HG03139 (cell line): ENCODE measurements around the gene AGBL4.

Source experiments
- ATAC-seq: cut with Tn5 transposase; IDR thresholded peaks from one replicate; pipeline ENCODE4 v1.9.1; 2021; ENCODE audit not compliant: unreplicated experiment

AGBL4 gene

GRCh38 chr1:48916130-48917069 lies 1107.4 kb downstream of the AGBL4 start:
- no peak for ATAC-seq

- no peak for ATAC-seq
Measured at GRCh38 chr1:48908606-48909005, 1115.1 kb downstream of the AGBL4 start.

DNA sequence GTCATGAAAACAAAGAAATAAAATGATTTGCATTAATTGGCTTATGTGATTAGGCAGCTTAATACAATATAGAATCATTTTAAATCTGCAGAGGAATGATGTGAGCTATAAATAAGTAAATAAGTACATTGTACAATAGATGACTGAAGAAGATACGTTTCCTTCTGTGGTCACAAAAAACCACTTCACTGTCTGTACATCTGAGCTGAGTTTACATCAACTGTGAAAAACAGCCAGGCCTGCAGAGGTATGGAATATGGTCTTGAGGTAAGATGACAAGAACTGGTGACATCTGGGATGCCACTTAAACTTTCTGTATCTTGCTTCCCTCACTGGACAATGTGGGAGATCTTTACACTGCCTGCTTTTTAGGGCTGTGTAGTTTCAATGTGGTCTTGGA lies 1117.0 kb downstream of the AGBL4 start:
- no peak for ATAC-seq

GRCh38 chr1:48906164-48906563 lies 1117.6 kb downstream of the AGBL4 start:
- ATAC-seq: no peak

DNA sequence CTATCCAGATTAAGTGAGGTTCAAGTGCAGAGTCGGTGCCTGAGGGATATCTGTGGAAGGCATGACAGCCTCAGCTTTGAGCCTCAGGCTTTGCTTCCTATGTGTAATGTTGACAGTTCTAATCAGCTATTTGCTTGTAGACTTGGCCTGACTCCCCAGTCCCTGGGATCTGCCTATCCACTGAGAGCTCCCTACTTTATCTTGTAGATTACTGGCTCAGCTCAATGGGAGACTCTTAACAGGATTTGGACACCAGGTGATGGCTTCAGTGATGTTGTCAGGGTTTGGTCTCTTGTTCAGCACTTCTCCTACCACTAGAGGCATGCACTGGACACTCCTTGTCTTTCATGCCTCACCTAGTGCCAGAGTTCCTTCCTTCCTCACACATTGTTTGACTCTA lies 1120.5 kb downstream of the AGBL4 start:
- ATAC-seq: no peak

GRCh38 chr1:48898894-48899293 lies 1124.9 kb downstream of the AGBL4 start:
- ATAC-seq: no peak

DNA sequence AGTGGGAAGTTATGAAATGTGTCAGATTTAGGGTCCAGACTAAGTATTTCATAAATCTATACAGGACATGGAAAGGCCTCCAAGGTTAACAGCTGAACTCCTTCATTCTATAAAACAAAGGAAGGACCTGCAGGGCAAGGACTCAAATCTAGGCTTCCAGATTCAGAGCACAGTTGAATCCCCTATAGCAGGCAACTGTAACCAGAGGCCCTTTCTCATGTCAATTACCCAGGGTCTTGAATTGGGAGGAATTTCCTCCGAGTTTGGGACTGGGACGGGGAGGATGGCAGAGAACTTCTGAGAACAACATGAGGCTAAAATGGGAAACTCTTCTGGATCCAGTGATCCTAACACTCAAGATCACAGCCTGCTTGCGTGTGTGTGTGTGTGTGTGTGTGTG lies 1134.1 kb downstream of the AGBL4 start:
- no peak for ATAC-seq

GRCh38 chr1:48889082-48889481 lies 1134.7 kb downstream of the AGBL4 start:
- ATAC-seq: no peak

DNA sequence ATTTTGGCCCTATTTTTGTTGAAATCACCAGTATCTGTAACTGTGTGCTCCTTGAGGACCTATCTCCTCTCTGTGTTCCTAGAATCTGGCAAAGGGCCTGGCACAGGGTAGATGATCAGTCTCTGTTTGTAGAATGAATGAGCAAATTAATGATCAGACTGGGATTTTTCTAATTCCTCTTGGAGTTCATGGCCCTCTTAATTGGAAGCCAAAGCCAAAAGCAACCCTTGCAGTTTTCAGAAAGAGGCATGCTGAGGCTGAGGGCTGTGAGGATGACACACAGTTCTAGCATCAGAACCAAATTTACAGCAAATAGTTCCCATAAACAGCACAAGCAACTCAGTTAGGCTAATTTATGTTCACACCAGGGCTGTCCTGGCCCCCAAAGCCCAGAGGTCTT lies 1136.0 kb downstream of the AGBL4 start:
- ATAC-seq: no peak

- no peak for ATAC-seq
Measured at GRCh38 chr1:48882020-48882419, 1141.7 kb downstream of the AGBL4 start.

DNA sequence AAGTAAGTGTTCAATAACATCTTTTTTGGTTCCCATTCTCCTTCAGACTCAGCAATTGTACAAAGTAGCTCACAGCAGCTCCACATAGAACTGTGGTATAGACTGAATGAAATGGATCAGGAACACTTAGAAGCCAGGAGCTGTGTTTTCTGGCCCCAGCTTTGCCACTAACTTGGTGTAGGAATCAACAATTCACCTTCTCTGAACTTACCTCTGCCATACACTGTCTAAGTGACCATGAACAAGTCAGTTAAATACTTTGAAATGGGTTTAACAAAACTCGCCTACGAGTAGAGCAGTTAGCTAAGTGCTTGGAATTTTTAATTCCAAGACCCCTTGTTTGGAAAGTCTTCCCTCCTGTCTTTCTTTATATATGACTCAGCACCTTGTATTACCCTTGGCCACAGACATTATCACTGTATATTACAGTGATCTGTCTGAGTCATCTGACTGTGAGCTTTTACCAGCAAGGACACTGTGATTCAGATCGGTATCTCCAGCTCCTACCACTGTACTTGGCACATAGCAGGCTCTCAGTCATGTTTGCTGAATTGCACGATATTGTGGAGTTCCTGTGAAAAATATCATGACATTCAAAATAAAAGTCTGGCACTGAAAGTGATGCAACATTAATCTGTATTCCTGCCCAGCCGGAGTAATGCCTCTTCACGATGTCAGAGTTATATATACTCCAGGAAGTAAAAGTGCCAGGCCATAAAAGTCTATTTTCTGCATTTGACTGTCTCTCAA lies 1145.4 kb downstream of the AGBL4 start:
- ATAC-seq: no peak

DNA sequence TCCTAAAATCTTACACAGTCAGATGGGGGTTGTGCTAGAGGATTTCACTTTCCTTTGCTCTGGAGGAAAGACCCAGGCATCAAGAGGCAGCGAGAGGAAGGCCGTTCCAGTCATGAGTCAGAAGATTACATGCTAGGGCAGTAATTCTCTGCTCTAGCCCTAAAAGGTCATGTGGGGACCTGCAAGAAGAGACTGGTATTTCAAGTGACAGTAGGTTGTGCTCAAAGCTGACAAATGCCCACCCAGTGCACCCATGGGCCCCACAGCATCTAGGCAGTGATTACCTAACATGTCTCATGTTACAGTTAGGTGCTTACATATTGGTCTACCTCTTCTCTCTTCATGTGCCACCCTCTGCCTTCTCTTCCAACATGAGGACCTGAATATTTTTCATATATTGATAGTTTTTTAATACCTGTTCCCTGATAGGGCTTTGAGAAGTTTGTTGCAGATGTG lies 1147.4 kb downstream of the AGBL4 start:
- no peak for ATAC-seq

DNA sequence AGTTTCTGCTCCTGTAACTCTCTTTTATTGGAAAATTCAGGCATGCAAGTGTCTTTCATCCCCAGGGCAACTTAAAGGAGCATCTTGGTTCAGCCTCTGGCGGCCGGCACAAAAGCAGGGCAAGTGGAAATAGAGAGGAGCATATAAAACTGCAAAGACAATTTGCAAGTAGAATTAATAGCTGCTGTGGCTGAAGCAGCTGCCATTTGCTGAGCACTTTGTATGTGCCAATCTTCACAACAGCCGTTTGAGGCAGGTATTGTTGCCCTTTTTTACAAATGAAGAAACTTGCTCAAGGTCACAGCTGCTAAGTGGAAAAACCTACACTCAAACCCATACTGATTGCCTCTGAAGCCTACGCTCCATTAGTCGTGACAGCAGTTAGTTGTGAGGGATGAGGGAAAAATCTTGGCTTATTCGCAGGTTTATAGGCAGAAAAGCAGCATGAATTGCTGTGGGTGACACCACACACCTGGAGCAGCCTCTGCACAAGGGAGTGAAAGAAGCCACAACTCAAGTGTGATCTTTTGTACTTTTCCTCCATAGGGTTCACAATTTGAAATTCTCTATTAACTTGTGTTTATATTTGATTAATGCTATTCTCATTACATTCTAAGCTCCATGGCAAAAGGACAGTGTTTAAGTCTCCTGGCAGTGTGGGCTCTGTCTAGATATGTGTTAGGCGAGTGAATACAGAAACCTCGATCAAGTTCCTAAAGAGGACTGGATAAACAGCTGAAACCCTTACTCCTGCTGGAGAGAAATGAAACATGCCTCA lies 1148.0 kb downstream of the AGBL4 start:
- no peak for ATAC-seq

DNA sequence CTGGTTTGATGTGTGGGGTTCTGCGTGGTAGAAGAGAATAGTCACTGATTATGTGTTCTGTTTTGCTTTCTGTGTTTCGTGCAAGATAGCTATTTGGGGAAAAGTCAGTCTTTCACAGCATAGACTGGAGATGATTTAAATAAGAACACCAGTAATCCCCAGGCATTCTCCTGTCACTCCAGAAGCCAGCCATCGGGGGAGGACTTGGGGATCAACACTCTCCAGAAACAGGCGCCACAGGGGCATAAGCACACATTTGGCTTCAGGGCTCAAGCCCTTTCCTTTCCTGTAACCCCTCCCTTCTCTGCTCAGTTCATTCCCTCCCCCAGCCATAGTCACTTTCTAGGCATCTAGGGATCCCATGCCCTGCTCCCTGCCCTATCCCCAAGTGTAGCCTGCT lies 1149.8 kb downstream of the AGBL4 start:
- ATAC-seq: no peak

- no peak for ATAC-seq
Measured at GRCh38 chr1:48870596-48870995, 1153.2 kb downstream of the AGBL4 start.

DNA sequence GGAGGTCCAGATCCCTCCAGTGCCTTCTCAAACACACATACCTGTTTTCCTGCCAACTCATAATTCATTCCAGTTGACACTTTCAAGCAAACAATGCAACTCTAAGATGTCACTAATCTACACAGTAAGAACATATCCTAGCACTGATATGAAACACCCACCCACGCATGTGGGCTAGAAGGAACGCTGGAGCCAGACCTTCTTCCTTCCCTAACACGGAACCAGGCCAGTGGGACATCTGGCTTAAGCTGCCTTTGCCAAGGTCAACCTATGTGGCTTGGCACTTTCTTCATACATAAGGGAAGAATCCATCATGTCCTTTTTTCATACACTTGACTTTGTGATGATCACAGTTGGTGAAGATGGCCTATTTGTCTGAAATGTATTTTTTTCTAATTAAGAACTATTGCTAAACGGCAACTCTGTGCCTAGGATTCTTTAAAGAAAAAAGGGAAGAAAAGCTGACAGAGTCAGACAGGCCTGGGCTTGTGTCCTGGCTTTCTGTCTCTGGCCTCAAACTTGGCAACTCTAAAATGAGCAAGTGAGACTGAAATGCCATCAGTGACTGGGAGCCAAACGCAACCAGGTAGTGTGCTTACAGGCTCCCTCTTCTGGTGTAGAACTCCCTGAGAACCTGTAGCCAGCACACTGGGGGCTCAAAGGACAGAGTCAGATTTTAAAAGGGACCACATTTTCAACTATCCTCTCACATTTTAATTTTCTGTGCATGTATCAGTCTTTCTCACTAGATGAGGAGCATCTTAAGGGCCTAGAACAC lies 1154.4 kb downstream of the AGBL4 start:
- no peak for ATAC-seq

DNA sequence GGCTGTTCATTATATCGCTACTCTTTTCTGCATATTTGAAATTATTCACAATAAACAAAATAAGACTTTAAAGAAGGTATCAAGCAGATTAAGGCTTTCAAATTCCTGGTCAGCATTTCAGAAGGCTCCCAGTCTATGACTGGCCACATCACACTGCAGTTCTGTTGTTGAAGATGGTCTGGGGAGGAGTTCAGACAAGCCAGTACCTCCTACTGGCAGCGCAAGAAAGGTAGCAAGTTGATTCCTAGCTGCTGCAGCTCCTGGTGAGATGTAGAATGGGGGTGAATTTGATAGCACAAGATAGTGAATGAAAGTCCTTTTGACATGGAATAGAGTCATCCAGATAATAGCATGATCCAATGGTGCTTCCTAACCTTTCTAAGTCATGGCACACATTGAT lies 1158.8 kb downstream of the AGBL4 start:
- no peak for ATAC-seq

DNA sequence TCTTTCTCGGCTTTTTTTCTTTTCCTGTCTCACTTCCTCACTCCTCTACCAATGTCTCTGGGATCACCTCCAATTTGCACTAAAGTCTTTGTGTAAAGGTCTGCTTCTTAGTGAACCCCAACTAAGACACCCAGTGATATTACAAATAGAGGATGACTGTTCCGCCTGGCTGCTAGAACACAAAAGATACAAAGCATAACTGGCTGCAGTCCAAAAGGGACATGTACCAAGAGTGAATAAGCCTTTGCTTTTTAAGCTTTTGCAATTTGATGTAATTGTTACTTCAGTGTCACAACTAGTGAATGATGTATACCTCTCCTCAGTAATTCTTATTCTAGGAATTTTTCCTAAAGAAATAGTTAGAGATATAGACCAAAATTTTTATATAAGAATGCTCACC lies 1164.3 kb downstream of the AGBL4 start:
- ATAC-seq: no peak

DNA sequence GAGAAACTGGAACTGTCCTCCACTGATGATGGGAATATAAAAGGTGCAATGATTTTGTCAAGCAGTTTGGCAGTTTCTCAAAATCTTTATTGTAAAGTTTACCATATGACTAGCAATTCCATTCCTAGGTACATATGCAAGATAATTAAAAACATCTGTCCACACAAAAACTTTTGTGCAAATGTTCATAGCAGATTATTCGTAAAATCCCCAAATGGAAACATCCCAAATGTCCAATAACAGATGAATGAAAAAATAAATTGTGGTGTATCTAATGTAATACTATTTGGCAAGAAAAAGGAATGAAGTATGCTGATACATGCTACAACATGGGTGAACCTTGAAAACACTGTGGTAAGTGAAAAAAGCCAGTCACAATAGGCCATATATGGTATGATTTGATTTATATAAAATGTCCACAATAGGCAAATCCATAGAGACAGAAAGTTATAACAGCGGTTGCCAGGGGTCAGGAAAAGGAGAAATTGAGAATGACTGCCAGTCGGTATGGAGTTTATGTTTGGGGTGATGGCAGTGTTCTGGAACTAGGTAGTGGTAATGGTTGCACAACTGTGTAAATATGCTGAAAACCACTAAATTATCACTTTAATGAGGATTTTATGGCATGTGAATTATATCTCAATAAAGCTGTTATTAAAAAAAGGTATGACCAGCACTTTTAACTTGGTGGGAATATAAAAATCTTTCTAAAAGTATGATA lies 1165.4 kb downstream of the AGBL4 start:
- ATAC-seq: no peak

GRCh38 chr1:48853006-48853405 lies 1170.7 kb downstream of the AGBL4 start:
- no peak for ATAC-seq
